Fibroblast of lung (primary cell): Measurements from ENCODE around the gene USP32.

Experiments used
- EZH2 ChIP-seq: IDR thresholded peaks from 2 replicates; pipeline ENCODE4 v1.5.1; 2012; ENCODE audit warnings: low read length, control low read depth, mild to moderate bottlenecking; ENCODE audit errors: missing control alignments
- TF ChIP-seq, protein P1 (sequence below), 2 donors: IDR thresholded peaks in 1 of 2; conservative IDR thresholded peaks in 1 of 2; 1 replicate in 1 of 2; 2 replicates in 1 of 2; pipeline ENCODE4 v1.5.1; 2011 to 2012; ENCODE audit warnings: low read length in 2 of 2, control low read depth in 1 of 2, inconsistent platforms in 1 of 2, low read depth in 1 of 2, mild to moderate bottlenecking in 1 of 2

DNA sequence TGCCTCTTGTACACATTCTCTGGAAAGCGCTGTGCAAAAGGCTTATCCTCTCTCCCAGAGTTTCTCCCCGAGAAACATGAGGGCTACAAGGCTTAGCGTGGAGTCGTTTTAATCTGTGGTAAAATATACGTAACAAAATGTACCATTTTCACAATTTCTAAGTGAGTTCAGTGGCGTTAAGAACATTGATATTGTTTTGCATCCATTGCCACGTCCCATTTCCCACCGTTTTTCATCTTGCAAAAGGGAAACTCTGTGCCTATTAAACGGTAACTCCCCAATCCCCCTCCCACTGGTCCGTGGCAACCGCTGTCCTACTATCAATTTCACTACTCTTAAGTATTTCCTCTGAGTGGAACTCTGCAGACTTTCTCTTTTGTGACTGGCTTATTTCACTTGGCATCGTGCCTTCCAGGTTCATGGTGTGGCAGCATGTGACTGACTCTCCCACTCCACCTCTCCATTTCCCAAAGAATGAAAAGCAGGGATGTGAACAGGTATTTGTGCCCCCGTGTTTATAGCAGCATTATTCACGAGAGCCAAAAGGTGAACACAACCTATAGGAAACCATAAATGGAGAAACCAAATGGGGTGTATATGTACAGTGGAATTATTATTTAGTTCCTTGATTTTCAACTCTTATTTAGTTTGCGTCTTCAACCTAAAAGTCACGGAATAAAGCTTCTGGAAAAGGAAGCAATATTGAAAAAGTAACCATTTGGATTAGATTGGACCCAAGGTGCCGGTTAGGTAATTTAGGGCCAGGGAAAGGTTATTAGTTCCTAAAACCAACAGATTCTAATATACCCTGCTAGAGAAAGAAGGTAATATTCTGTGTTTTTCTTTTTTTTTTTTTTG lies 1.1 kb upstream of the USP32 start:
- TF ChIP-seq, protein P1, sequence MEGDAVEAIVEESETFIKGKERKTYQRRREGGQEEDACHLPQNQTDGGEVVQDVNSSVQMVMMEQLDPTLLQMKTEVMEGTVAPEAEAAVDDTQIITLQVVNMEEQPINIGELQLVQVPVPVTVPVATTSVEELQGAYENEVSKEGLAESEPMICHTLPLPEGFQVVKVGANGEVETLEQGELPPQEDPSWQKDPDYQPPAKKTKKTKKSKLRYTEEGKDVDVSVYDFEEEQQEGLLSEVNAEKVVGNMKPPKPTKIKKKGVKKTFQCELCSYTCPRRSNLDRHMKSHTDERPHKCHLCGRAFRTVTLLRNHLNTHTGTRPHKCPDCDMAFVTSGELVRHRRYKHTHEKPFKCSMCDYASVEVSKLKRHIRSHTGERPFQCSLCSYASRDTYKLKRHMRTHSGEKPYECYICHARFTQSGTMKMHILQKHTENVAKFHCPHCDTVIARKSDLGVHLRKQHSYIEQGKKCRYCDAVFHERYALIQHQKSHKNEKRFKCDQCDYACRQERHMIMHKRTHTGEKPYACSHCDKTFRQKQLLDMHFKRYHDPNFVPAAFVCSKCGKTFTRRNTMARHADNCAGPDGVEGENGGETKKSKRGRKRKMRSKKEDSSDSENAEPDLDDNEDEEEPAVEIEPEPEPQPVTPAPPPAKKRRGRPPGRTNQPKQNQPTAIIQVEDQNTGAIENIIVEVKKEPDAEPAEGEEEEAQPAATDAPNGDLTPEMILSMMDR (conservative IDR thresholded peaks at IDR 0.05 in 1 of 2, IDR thresholded peaks at IDR 0.05 in 1 of 2; ENCODE audit: low read depth in 1 of 2, low read length in 2 of 2) = no peak
- no peak for TF ChIP-seq EZH2
